Adrenal gland (tissue), 12 donors: ENCODE measurements around the gene DCTPP1. TPM values are rescaled to one million over a fixed set of nuclear protein-coding genes. Genes with fewer than 3 reads are reported as not detected.
A peak's percentile ranks its signal among the peaks of the same experiment; 100 is the strongest.

Experiments
- DNase-seq, 7 donors: peaks; one replicate each; pipeline ENCODE4 v3.0.0-alpha.2; 2019 to 2020
- H3K27ac ChIP-seq, 5 donors: fragments of 200-600 bp; sonication (generic) in 4 of 5; 1 replicate in 3 of 5; 2 replicates in 2 of 5; pipeline versions ENCODE4 v1.5.1 to v1.8.0; 2016 to 2020; ENCODE audit warnings: mild to moderate bottlenecking in 1 of 5
- H3K27me3 ChIP-seq: fragments of 200-600 bp; 2 replicates; pipeline ENCODE4 v1.8.0; 2021
- H3K36me3 ChIP-seq, 2 donors: fragments of 200-600 bp; replicated peaks in 1 of 2; 1 replicate in 1 of 2; 2 replicates in 1 of 2; pipeline versions ENCODE4 v1.5.1 to v1.8.0; 2018 to 2022
- H3K4me1 ChIP-seq, 2 donors: fragments of 200-600 bp; replicated peaks in 1 of 2; 1 replicate in 1 of 2; 2 replicates in 1 of 2; pipeline versions ENCODE4 v1.5.1 to v1.8.0; 2018 to 2021
- H3K4me3 ChIP-seq, 4 donors: fragments of 200-600 bp; sonication (generic) in 3 of 4; one replicate each; pipeline ENCODE4 v1.5.1; 2016 to 2018
- H3K9me3 ChIP-seq, 3 donors: fragments of 200-600 bp; sonication (generic) in 1 of 3; replicated peaks in 1 of 3; 1 replicate in 2 of 3; 2 replicates in 1 of 3; pipeline versions ENCODE4 v1.5.1 to v1.8.0; 2016 to 2021
- CTCF ChIP-seq, 6 experiments: fragments of 450-650 bp in 4 of 6; fragments of 200-600 bp in 2 of 6; sonication (generic) in 1 of 6; IDR thresholded peaks; 1 replicate in 5 of 6; 2 replicates in 1 of 6; pipeline versions ENCODE4 v1.5.1 to v1.8.0; 2016 to 2021; ENCODE audit warnings: antibody characterized with exemption in 6 of 6, mild to moderate bottlenecking in 2 of 6, moderate library complexity in 1 of 6
- POLR2A ChIP-seq, 2 donors: fragments of 450-650 bp; IDR thresholded peaks; one replicate each; pipeline ENCODE4 v1.6.1; 2017; ENCODE audit warnings: antibody characterized with exemption in 2 of 2, mild to moderate bottlenecking in 2 of 2, moderate library complexity in 1 of 2
- WGBS, 4 donors: extraction: QIAGEN DNeasy Blood & Tissue Kit in 2 of 4; methylation state at CpG; one replicate each; pipeline versions ENCODE4 v1.1.5 to v1.1.7; 2013 to 2017; 5-methylcytosine and 5-hydroxymethylcytosine counted together
- intact Hi-C, 2 donors: fragments of 100-400 bp; cut with DNase I; formaldehyde crosslinking; loops; one replicate each; pipeline versions ENCODE4 v1.14.1 to v1.15.0; 2022 to 2023
- polyA plus RNA-seq, 3 donors: library from polyadenylated mRNA; stranded (reverse); fragments of 200-250 nt in 2 of 3; fragments of 350-450 nt in 1 of 3; fragmentation: Illumina TruSeq in 1 of 3; extraction: RNeasy Lipid Tissue Mini Kit (QIAGEN cat#74804) in 1 of 3; gene quantifications; one replicate each; pipeline ENCODE4 v1.2.3, GENCODE V29; 2013 to 2014
- small RNA-seq, 2 donors: library from RNA; depleted of rRNA; stranded (forward); fragments of <200 nt; gene quantifications; one replicate each; pipeline ENCODE3, GENCODE V24; 2016
- total RNA-seq, 9 donors: library from RNA; depleted of rRNA in 4 of 9; stranded (reverse); fragments of >200 nt in 4 of 9; fragments of 120-200 nt in 1 of 9; fragmentation: NEBNext Ultra II Directional in 1 of 9; extraction: Animal tissue kit (Norgen Biotek cat#: 25700) in 1 of 9; gene quantifications; one replicate each; pipeline versions ENCODE4 v1.1.0 to v1.2.4, GENCODE V29; 2013 to 2023
- donor health status: healthy with polysubstance abuse.
- donor health status: Bipolar disorder and iron deficiency.
- donor health status: DM: yes; HTN: yes; CAD: no.
- donor health status: DM: no; HTN: no; CAD: no.
- donor health status: DM: no; HTN: no; CAD: no.
- donor health status: DM: yes; HTN: yes; CAD: no.

The DCTPP1 gene
- total and polyA plus RNA-seq, 12 donors, result 11.7 to 33.9 (median 28.7) TPM

- TF ChIP-seq CTCF (IDR thresholded peaks at IDR 0.05), result no peak
- TF ChIP-seq POLR2A (IDR thresholded peaks at IDR 0.05), result no peak
- Histone ChIP-seq H3K36me3 (no peaks in the 10 kb centered on the region), H3K4me1 (peaks cover 9 to 18% of the 10 kb centered on the region in 2 donors), H3K4me3 (peak overlapping the region in 2 of 4 donors; percentile 48 to 76), H3K9me3 (no peaks in the 10 kb centered on the region), H3K27me3 (no peaks in the 10 kb centered on the region), H3K27ac (peak overlapping the region; percentile 98 to 100 (median 100))
- WGBS, 4 donors, result 42 to 59% (median 45%) methylated on average over 22 to 29 of the region's 29 CpGs
- peak in 1 of 7 donors; percentile 42 for DNase-seq
- intact Hi-C loops, result no loop called here
These were observed 52.6 kb downstream of the DCTPP1 start for GRCh38 chr16:30377050-30377811.

- no peak overlapping the region for H3K4me3 ChIP-seq
- no peaks in the 10 kb centered on the region for H3K36me3 ChIP-seq
- no peaks in the 10 kb centered on the region for H3K27me3 ChIP-seq
- no peak for TF ChIP-seq POLR2A (IDR thresholded peaks at IDR 0.05)
- TF ChIP-seq CTCF (IDR thresholded peaks at IDR 0.05), result no peak
- no peaks in the 10 kb centered on the region for H3K9me3 ChIP-seq
- peak in 1 of 7 donors; percentile 29 for DNase-seq
- 82 to 91% (median 84%) methylated on average over 4 to 8 of the region's 8 CpGs for WGBS, 4 donors
- intact Hi-C loops, result no loop called here
- H3K27ac ChIP-seq, result peak overlapping the region in 1 of 5 donors; percentile 100
- H3K4me1 ChIP-seq, result peaks cover 9 to 19% of the 10 kb centered on the region in 2 donors
These were observed 53.3 kb downstream of the DCTPP1 start for GRCh38 chr16:30376461-30376902.

- no peak for DNase-seq
- intact Hi-C loops, result no loop called here
- H3K27me3 ChIP-seq, result no peaks in the 10 kb centered on the region
- WGBS, 4 donors, result 88 to 97% (median 95%) methylated on average over 5 to 8 of the region's 8 CpGs
- H3K27ac ChIP-seq, result no peak overlapping the region
- H3K4me3 ChIP-seq, result no peak overlapping the region
- no peaks in the 10 kb centered on the region for H3K36me3 ChIP-seq
- H3K4me1 ChIP-seq, result peaks cover 13 to 23% of the 10 kb centered on the region in 2 donors
- no peak for TF ChIP-seq POLR2A (IDR thresholded peaks at IDR 0.05)
- no peak for TF ChIP-seq CTCF (IDR thresholded peaks at IDR 0.05)
- no peaks in the 10 kb centered on the region for H3K9me3 ChIP-seq
These were observed 54.0 kb downstream of the DCTPP1 start for GRCh38 chr16:30375864-30376263.

- Histone ChIP-seq H3K4me1 (peaks cover 16 to 21% of the 10 kb centered on the region in 2 donors), H3K36me3 (no peaks in the 10 kb centered on the region), H3K9me3 (no peaks in the 10 kb centered on the region), H3K27me3 (no peaks in the 10 kb centered on the region), H3K4me3 (no peak within 1 kb of the TSS), H3K27ac (no peak within 1 kb of the TSS)
- intact Hi-C loops, result no loop called here
- WGBS, 4 donors, result 81 to 100% (median 88%) methylated on average over 6 of the region's 6 CpGs
- no peak for DNase-seq
- no peak for TF ChIP-seq CTCF (IDR thresholded peaks at IDR 0.05)
- TF ChIP-seq POLR2A (IDR thresholded peaks at IDR 0.05), result no peak
These were observed 55.3 kb downstream of the DCTPP1 start, which contains the start of gene MYL11 for GRCh38 chr16:30374538-30374937. Gene MYL11, plus strand, starts transcription at chr16:30374802. Its CDS starts 56 bp downstream, at chr16:30374858.

Small RNA genes lying within 50 kb of the gene (small RNA-seq; reads per million reads assigned to genes)
- gene RF00019, result 0 reads per million in 2 donors
- 0 reads per million in 2 donors for gene RF00406

Other genes with a start within 250 kb of the DCTPP1 start
- gene CORO1A, start 246.4 kb downstream of the DCTPP1 start, total RNA-seq, result 10 to 100 TPM in 8 of 9 donors, 1 to 10 TPM in 1; 3.3 to 69.1 (median 39.6) TPM
- 10 to 100 TPM in 2 of 3 donors, 1 to 10 TPM in 1; 4.1 to 87.7 (median 56.2) TPM for gene CORO1A, start 246.4 kb downstream of the DCTPP1 start, polyA plus RNA-seq
- 100 to 1,000 TPM in 6 of 9 donors, 10 to 100 TPM in 3; 55.1 to 449 (median 143) TPM for gene BOLA2B, start 236.4 kb downstream of the DCTPP1 start, total RNA-seq
- 100 to 1,000 TPM in 2 of 3 donors, 10 to 100 TPM in 1; 96.4 to 329 (median 250) TPM for gene BOLA2B, start 236.4 kb downstream of the DCTPP1 start, polyA plus RNA-seq
- gene SLX1A, start 236.2 kb downstream of the DCTPP1 start, total RNA-seq, result 10 to 100 TPM; 12.4 to 87.5 (median 40.3) TPM
- 100 to 1,000 TPM in 2 of 3 donors, 1 to 10 TPM in 1; 7.9 to 195 (median 169) TPM for gene SLX1A, start 236.2 kb downstream of the DCTPP1 start, polyA plus RNA-seq
- gene SULT1A3, start 230.8 kb downstream of the DCTPP1 start, total RNA-seq, result 10 to 100 TPM in 6 of 9 donors, 1 to 10 TPM in 3; 4.3 to 15.8 (median 12.7) TPM
- gene SULT1A3, start 230.8 kb downstream of the DCTPP1 start, polyA plus RNA-seq, result 100 to 1,000 TPM in 1 of 3 donors, 10 to 100 TPM in 1, 1 to 10 TPM in 1; 3.5 to 125 (median 58.7) TPM
- gene NPIPB13, start 181.6 kb downstream of the DCTPP1 start, total RNA-seq, result 10 to 100 TPM in 1 of 9 donors, 1 to 10 TPM in 6, under 1 TPM in 1, not detected in 1; 0.35 to 11.7 (median 2.7) TPM
- gene NPIPB13, start 181.6 kb downstream of the DCTPP1 start, polyA plus RNA-seq, result 10 to 100 TPM in 2 of 3 donors, under 1 TPM in 1; 0.49 to 17.1 (median 16.5) TPM
- gene CD2BP2, start 74.7 kb downstream of the DCTPP1 start, total RNA-seq, result 10 to 100 TPM; 27.5 to 95.8 (median 77.0) TPM
- gene CD2BP2, start 74.7 kb downstream of the DCTPP1 start, polyA plus RNA-seq, result 10 to 100 TPM; 53.5 to 95.6 (median 58.0) TPM
- 10 to 100 TPM; 17.0 to 67.7 (median 44.0) TPM for gene TBC1D10B, start 59.5 kb downstream of the DCTPP1 start, total RNA-seq
- gene TBC1D10B, start 59.5 kb downstream of the DCTPP1 start, polyA plus RNA-seq, result 10 to 100 TPM; 33.7 to 65.4 (median 44.3) TPM
- 1 to 10 TPM in 2 of 9 donors, not detected in 7; 1.1 to 2.9 TPM for gene MYL11, start 55.2 kb downstream of the DCTPP1 start, total RNA-seq
- gene MYL11, start 55.2 kb downstream of the DCTPP1 start, polyA plus RNA-seq, result 1 to 10 TPM in 1 of 3 donors, not detected in 2; 2.7 TPM
- gene SEPTIN1, start 47.5 kb downstream of the DCTPP1 start, total RNA-seq, result 1 to 10 TPM in 7 of 9 donors, under 1 TPM in 1, not detected in 1; 0.11 to 5.5 (median 2.3) TPM
- 10 to 100 TPM in 1 of 3 donors, 1 to 10 TPM in 1, under 1 TPM in 1; 0.75 to 19.8 (median 9.3) TPM for gene SEPTIN1, start 47.5 kb downstream of the DCTPP1 start, polyA plus RNA-seq
- gene ZNF48, start 34.6 kb downstream of the DCTPP1 start, total RNA-seq, result 10 to 100 TPM in 3 of 9 donors, 1 to 10 TPM in 6; 5.7 to 23.8 (median 8.9) TPM
- gene ZNF48, start 34.6 kb downstream of the DCTPP1 start, polyA plus RNA-seq, result 1 to 10 TPM; 2.6 to 5.6 (median 4.2) TPM
- 10 to 100 TPM in 7 of 9 donors, 1 to 10 TPM in 2; 8.2 to 81.3 (median 15.8) TPM for gene ZNF771, start 22.4 kb downstream of the DCTPP1 start, total RNA-seq
- 10 to 100 TPM in 1 of 3 donors, 1 to 10 TPM in 2; 2.8 to 12.2 (median 9.5) TPM for gene ZNF771, start 22.4 kb downstream of the DCTPP1 start, polyA plus RNA-seq
- gene SEPHS2, start 15.8 kb upstream of the DCTPP1 start, total RNA-seq, result 10 to 100 TPM; 10.7 to 60.5 (median 46.2) TPM
- 10 to 100 TPM; 18.9 to 54.5 (median 21.9) TPM for gene SEPHS2, start 15.8 kb upstream of the DCTPP1 start, polyA plus RNA-seq
- gene ITGAL, start 42.7 kb upstream of the DCTPP1 start, total RNA-seq, result 10 to 100 TPM in 1 of 9 donors, 1 to 10 TPM in 7, under 1 TPM in 1; 0.72 to 14.7 (median 4.7) TPM
- 10 to 100 TPM in 1 of 3 donors, 1 to 10 TPM in 2; 2.1 to 10.6 (median 2.6) TPM for gene ITGAL, start 42.7 kb upstream of the DCTPP1 start, polyA plus RNA-seq
- gene ZNF768, start 96.5 kb upstream of the DCTPP1 start, total RNA-seq, result 10 to 100 TPM; 23.2 to 53.0 (median 30.4) TPM
- gene ZNF768, start 96.5 kb upstream of the DCTPP1 start, polyA plus RNA-seq, result 100 to 1,000 TPM in 1 of 3 donors, 10 to 100 TPM in 1, 1 to 10 TPM in 1; 8.7 to 103 (median 55.6) TPM
- 10 to 100 TPM in 8 of 9 donors, 1 to 10 TPM in 1; 8.6 to 19.9 (median 15.2) TPM for gene ZNF747, start 104.8 kb upstream of the DCTPP1 start, total RNA-seq
- gene ZNF747, start 104.8 kb upstream of the DCTPP1 start, polyA plus RNA-seq, result 1 to 10 TPM; 7.7 to 9.3 (median 8.4) TPM
- 10 to 100 TPM in 3 of 9 donors, 1 to 10 TPM in 6; 4.9 to 15.0 (median 9.6) TPM for gene ZNF764, start 128.3 kb upstream of the DCTPP1 start, total RNA-seq
- gene ZNF764, start 128.3 kb upstream of the DCTPP1 start, polyA plus RNA-seq, result 1 to 10 TPM; 3.6 to 9.7 (median 5.9) TPM
- gene ZNF688, start 141.7 kb upstream of the DCTPP1 start, total RNA-seq, result 10 to 100 TPM; 10.3 to 33.2 (median 17.9) TPM
- 10 to 100 TPM; 16.4 to 43.4 (median 33.9) TPM for gene ZNF688, start 141.7 kb upstream of the DCTPP1 start, polyA plus RNA-seq
- 10 to 100 TPM in 8 of 9 donors, 1 to 10 TPM in 1; 9.4 to 37.0 (median 14.8) TPM for gene ZNF785, start 155.7 kb upstream of the DCTPP1 start, total RNA-seq
- 10 to 100 TPM in 1 of 3 donors, 1 to 10 TPM in 2; 3.4 to 11.2 (median 8.9) TPM for gene ZNF785, start 155.7 kb upstream of the DCTPP1 start, polyA plus RNA-seq
- gene ZNF689, start 180.4 kb upstream of the DCTPP1 start, total RNA-seq, result 10 to 100 TPM in 4 of 9 donors, 1 to 10 TPM in 5; 6.8 to 12.9 (median 9.9) TPM
- gene ZNF689, start 180.4 kb upstream of the DCTPP1 start, polyA plus RNA-seq, result 1 to 10 TPM; 2.9 to 6.4 (median 3.2) TPM
- gene PRR14, start 220.9 kb upstream of the DCTPP1 start, total RNA-seq, result 10 to 100 TPM in 7 of 9 donors, 1 to 10 TPM in 2; 9.6 to 70.4 (median 37.6) TPM
- gene PRR14, start 220.9 kb upstream of the DCTPP1 start, polyA plus RNA-seq, result 100 to 1,000 TPM in 2 of 3 donors, 10 to 100 TPM in 1; 29.8 to 204 (median 114) TPM
- 10 to 100 TPM; 19.6 to 84.0 (median 44.1) TPM for gene FBRS, start 228.4 kb upstream of the DCTPP1 start, total RNA-seq
- 100 to 1,000 TPM in 1 of 3 donors, 10 to 100 TPM in 2; 18.3 to 186 (median 82.9) TPM for gene FBRS, start 228.4 kb upstream of the DCTPP1 start, polyA plus RNA-seq